PC-3 (cell line): Measurements from ENCODE around the gene THOC6. TPM values are rescaled to one million over a fixed set of nuclear protein-coding genes. Genes with fewer than 3 reads are reported as not detected.
A peak's percentile ranks its signal among the peaks of the same experiment; 100 is the strongest.

Experiments
- ATAC-seq: fragments of 200-7000 bp; cut with Tn5 transposase; 2 replicates; pipeline ENCODE4 v1.9.1; 2020; ENCODE audit warnings: mild to moderate bottlenecking, moderate library complexity
- BruUV-seq: library from RNA; stranded (reverse); fragments of 400-500 nt; replicated peaks from 2 replicates; lab custom pipeline; 2021; lab: Mats Ljungman, UMichigan
- CTCF ChIA-PET: fragments of 300-600 bp; sonication (Branson Sonifier 250); formaldehyde crosslinking; loops from one replicate; lab custom pipeline; 2022; ENCODE audit warnings: antibody characterized with exemption; lab: Charles Lee
- POLR2A ChIA-PET: fragments of 300-600 bp; sonication (Branson Sonifier 250); formaldehyde crosslinking; loops from one replicate; lab custom pipeline; 2022; ENCODE audit warnings: antibody characterized with exemption; ENCODE audit not compliant: unreplicated experiment; lab: Charles Lee
- DNase-seq: peaks from one replicate; pipeline ENCODE4 v3.0.0-alpha.2; 2015
- H2AFZ ChIP-seq: fragments of 300-600 bp; sonication (generic); 2 replicates; pipeline ENCODE4 v1.6.0; 2016; ENCODE audit warnings: antibody characterized with exemption, low read length
- H3F3A ChIP-seq: fragments of 300-600 bp; sonication (generic); one replicate; pipeline ENCODE4 v1.6.0; 2017; ENCODE audit warnings: antibody characterized with exemption, low read length, control low read depth, mild to moderate bottlenecking; ENCODE audit not compliant: unreplicated experiment
- H3K27ac ChIP-seq: fragments of 300-600 bp; sonication (generic); 2 replicates; pipeline ENCODE4 v1.5.1; 2016; ENCODE audit warnings: mild to moderate bottlenecking, low read length
- H3K27me3 ChIP-seq: fragments of 300-600 bp; sonication (generic); 2 replicates; pipeline ENCODE4 v1.6.1; 2016; ENCODE audit warnings: low read length, mixed read lengths
- H3K36me3 ChIP-seq: fragments of 300-600 bp; sonication (generic); 2 replicates; pipeline ENCODE4 v1.6.1; 2016; ENCODE audit warnings: low read depth, mixed run types, low read length, mixed read lengths
- H3K4me1 ChIP-seq: fragments of 300-600 bp; sonication (generic); 2 replicates; pipeline ENCODE4 v1.5.1; 2016; ENCODE audit warnings: low read length; ENCODE audit not compliant: insufficient read depth
- H3K4me2 ChIP-seq: fragments of 300-600 bp; sonication (generic); 2 replicates; pipeline ENCODE4 v1.6.0; 2016; ENCODE audit warnings: low read length
- H3K4me3 ChIP-seq: fragments of 300-600 bp; sonication (generic); 2 replicates; pipeline ENCODE4 v1.5.1; 2016; ENCODE audit warnings: mild to moderate bottlenecking, low read length, mixed read lengths
- H3K79me2 ChIP-seq: fragments of 300-600 bp; sonication (generic); 2 replicates; pipeline ENCODE4 v1.6.1; 2017; ENCODE audit warnings: low read length, mixed read lengths
- H3K9ac ChIP-seq: fragments of 300-600 bp; sonication (generic); 2 replicates; pipeline ENCODE4 v1.6.0; 2016; ENCODE audit warnings: mild to moderate bottlenecking, low read length
- H3K9me2 ChIP-seq: fragments of 300-600 bp; sonication (generic); replicated peaks from 2 replicates; pipeline ENCODE4 v1.6.1; 2016; ENCODE audit warnings: mixed run types, low read length, mixed read lengths
- H3K9me3 ChIP-seq: fragments of 300-600 bp; sonication (generic); 2 replicates; pipeline ENCODE4 v1.6.1; 2016; ENCODE audit warnings: low read length, mixed read lengths
- H4K20me1 ChIP-seq: fragments of 300-600 bp; sonication (generic); 2 replicates; pipeline ENCODE4 v1.6.1; 2016; ENCODE audit warnings: low read length, mixed read lengths
- EZH2 ChIP-seq: fragments of 300-600 bp; sonication (generic); IDR thresholded peaks from one replicate; pipeline ENCODE4 v1.6.1; 2017; ENCODE audit warnings: antibody characterized with exemption, mild to moderate bottlenecking, low read length; ENCODE audit not compliant: unreplicated experiment
- EZH2phosphoT487 ChIP-seq: fragments of 300-600 bp; sonication (generic); IDR thresholded peaks from 2 replicates; pipeline ENCODE4 v1.6.1; 2018; ENCODE audit warnings: mild to moderate bottlenecking, antibody characterized with exemption, low read length, borderline replicate concordance
- intact Hi-C: fragments of 100-400 bp; cut with micrococcal nuclease; formaldehyde crosslinking; loops from 2 replicates; pipeline ENCODE4 v1.9.0; 2023
- total RNA-seq: library from RNA; depleted of rRNA; stranded (reverse); fragments of >200 nt; gene quantifications from 2 replicates; pipeline ENCODE4 v1.2.3, GENCODE V29; 2014
- TF ChIP-seq, protein P1 (sequence below): fragments of 300-600 bp; sonication (generic); conservative IDR thresholded peaks from 2 replicates; pipeline ENCODE4 v1.5.1; 2017; ENCODE audit warnings: antibody characterized with exemption, low read depth, mild to moderate bottlenecking, low read length

THOC6 gene
- total RNA-seq, 1 experiment from 2014 or later: 40.3 TPM

GRCh38 chr16:3009568-3010390, 14.1 kb upstream of the THOC6 start:
- intact Hi-C loops: no loop called here
- Histone ChIP-seq H3K36me3 (no peaks in the 10 kb centered on the region), H3K4me3 (peak overlapping the region; percentile 53; the same call in 1 of the 2 replicates), H3K9me3 (no peaks in the 10 kb centered on the region), H2AFZ (peak overlapping the region; percentile 65), H3F3A (no peaks in the 10 kb centered on the region), H3K27ac (peak overlapping the region; percentile 75), H3K9ac (no peak overlapping the region), H3K4me1 (peaks cover 37% of the 10 kb centered on the region), H3K79me2 (0 out of 2 replicates have a peak, but pooled peaks cover 3% of the 10 kb centered on the region), H4K20me1 (no peaks in the 10 kb centered on the region), H3K9me2 (no peaks in the 10 kb centered on the region), H3K4me2 (peak overlapping the region; percentile 74), H3K27me3 (no peaks in the 10 kb centered on the region)
- POLR2A ChIA-PET: interaction anchor here (0.6 to 2.4 kb wide), 4 partner anchors 11 to 153 kb away, joined by 3 to 18 read pairs (median 3); partner anchors contain the start of gene TNFRSF12A
- TF ChIP-seq EZH2phosphoT487 (no peak), EZH2 (no peak)
- TF ChIP-seq, protein P1, sequence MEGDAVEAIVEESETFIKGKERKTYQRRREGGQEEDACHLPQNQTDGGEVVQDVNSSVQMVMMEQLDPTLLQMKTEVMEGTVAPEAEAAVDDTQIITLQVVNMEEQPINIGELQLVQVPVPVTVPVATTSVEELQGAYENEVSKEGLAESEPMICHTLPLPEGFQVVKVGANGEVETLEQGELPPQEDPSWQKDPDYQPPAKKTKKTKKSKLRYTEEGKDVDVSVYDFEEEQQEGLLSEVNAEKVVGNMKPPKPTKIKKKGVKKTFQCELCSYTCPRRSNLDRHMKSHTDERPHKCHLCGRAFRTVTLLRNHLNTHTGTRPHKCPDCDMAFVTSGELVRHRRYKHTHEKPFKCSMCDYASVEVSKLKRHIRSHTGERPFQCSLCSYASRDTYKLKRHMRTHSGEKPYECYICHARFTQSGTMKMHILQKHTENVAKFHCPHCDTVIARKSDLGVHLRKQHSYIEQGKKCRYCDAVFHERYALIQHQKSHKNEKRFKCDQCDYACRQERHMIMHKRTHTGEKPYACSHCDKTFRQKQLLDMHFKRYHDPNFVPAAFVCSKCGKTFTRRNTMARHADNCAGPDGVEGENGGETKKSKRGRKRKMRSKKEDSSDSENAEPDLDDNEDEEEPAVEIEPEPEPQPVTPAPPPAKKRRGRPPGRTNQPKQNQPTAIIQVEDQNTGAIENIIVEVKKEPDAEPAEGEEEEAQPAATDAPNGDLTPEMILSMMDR: no peak
- CTCF ChIA-PET: interaction anchor here (1.4 kb wide), 1 partner anchor 13 kb away, joined by 6 read pairs; no protein-coding TSS in a partner anchor
- BruUV-seq: TSS peak; percentile 40
- DNase-seq: peak; percentile 88
- peak; percentile 77 for ATAC-seq

DNA sequence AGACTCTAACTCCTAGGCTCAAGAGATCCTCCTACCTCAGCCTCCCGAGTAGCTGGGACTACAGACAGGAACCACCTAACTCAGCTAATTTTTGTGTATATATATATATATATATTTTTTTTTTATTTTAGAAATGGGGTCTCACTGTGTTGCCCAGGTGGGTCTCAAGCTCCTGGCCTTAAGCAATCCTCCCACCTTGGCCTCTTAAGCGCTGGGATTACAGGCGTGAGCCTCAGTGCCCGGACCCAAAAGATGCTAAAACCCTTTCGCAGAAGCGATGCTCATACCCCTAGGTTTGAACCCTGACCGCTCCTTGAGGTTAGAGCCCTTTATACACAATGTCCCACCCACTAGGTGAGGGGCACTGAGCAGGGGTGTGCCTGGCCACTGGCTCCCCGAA, 13.3 kb upstream of the THOC6 start:
- POLR2A ChIA-PET: interaction anchor here (0.6 to 2.4 kb wide), 3 partner anchors 10 to 153 kb away, joined by 3 to 18 read pairs (median 3); partner anchors contain the start of gene TNFRSF12A
- TF ChIP-seq EZH2: no peak
- TF ChIP-seq, protein P1: no peak
- no TSS peak for BruUV-seq

More for the DNA sequence above, 13.3 kb upstream of the THOC6 start:
- Histone ChIP-seq H3F3A (no peaks in the 10 kb centered on the region), H3K9me3 (no peaks in the 10 kb centered on the region), H3K4me2 (peak overlapping the region; percentile 74), H3K9ac (no peak overlapping the region), H2AFZ (no peak overlapping the region), H3K9me2 (no peaks in the 10 kb centered on the region), H3K4me1 (peaks cover 37% of the 10 kb centered on the region), H3K27me3 (no peaks in the 10 kb centered on the region), H3K36me3 (no peaks in the 10 kb centered on the region), H3K79me2 (no peaks in the 10 kb centered on the region), H3K27ac (peak overlapping the region; percentile 75), H4K20me1 (no peaks in the 10 kb centered on the region), H3K4me3 (no peak overlapping the region)
- no peak for DNase-seq
- CTCF ChIA-PET: interaction anchor here (1.4 kb wide), 1 partner anchor 12 kb away, joined by 6 read pairs; no protein-coding TSS in a partner anchor
- no peak for ATAC-seq
- intact Hi-C loops: no loop called here
